ENCODE data around the gene ITGA6. TPM values are rescaled to one million over a fixed set of nuclear protein-coding genes. Genes with fewer than 3 reads are reported as not detected.

The ITGA6 gene
- total and polyA plus RNA-seq, 7 donors: 8.4 to 66.5 (median 14.0) TPM

DNA sequence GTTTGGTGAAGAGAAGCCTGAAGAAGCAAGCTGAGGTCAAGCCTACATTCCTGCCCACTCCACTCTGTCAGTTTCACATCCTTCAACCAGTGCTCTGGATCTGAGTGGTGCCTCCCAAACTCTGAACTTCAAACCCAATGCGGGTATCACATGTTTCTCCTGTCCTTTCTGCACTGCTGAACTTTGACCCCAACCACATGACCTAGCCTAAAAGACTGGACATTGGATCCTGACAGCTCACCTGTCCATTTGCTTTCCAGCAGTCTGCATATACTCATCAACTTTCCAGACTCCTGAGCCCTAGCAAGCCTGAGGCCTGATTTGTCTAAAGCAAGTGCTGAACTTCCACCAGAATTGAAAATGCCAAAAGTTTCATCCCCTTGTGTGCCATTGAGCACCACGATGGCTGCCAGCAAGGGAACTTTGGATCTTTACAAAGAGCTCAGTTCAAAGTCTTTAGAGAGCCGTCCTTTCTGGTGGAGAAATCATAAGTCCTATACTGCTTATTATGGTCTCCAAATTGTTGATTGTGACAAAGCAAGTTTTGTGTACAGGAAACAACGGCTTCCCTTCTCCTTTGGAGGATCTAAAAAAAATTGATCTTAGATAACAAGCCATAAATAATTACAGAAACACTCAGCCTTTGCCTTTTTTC is 37.6 kb upstream of the ITGA6 start:
- intact Hi-C loops (cut with DNase I): no loop called here

DNA sequence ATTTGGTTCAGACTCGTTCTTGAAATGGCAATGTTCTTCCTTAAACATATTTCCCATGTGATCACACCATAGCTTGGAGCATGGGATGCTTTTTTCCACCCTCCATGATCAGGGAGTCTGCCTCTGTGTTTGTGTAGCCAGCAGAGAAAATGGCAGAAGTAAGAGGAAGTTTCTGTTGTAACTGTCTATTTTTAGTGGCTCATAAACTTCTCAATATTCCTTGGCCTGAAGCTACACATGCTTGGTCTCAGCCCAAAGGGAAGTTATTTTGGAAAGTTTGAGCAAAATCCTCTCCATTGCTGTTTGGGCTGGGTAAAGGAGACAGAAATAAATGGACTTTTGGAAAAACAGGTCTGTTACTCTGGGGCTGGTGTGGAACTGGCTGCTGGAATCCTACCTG is 33.4 kb upstream of the ITGA6 start:
- H3K9me3 ChIP-seq: no peaks in the 10 kb centered on the region
- WGBS, 2 donors: 56 to 78% methylated on average over 1 of the region's 1 CpG
- no peaks in the 10 kb centered on the region for H3K36me3 ChIP-seq
- H3K4me3 ChIP-seq: no peak overlapping the region
- intact Hi-C loops (cut with DNase I): no loop called here
- H3K4me1 ChIP-seq: peaks cover 0 to 13% (median 11%) of the 10 kb centered on the region in 4 donors
- H3K27ac ChIP-seq: peak overlapping the region; percentile 3 to 32 (median 20)
- H3K27me3 ChIP-seq: no peaks in the 10 kb centered on the region
- no peak for DNase-seq
- TF ChIP-seq POLR2AphosphoS5 (IDR thresholded peaks at IDR 0.05) (no peak), EP300 (IDR thresholded peaks at IDR 0.05) (no peak), POLR2A (IDR thresholded peaks at IDR 0.05) (no peak)
- TF ChIP-seq, protein P1, sequence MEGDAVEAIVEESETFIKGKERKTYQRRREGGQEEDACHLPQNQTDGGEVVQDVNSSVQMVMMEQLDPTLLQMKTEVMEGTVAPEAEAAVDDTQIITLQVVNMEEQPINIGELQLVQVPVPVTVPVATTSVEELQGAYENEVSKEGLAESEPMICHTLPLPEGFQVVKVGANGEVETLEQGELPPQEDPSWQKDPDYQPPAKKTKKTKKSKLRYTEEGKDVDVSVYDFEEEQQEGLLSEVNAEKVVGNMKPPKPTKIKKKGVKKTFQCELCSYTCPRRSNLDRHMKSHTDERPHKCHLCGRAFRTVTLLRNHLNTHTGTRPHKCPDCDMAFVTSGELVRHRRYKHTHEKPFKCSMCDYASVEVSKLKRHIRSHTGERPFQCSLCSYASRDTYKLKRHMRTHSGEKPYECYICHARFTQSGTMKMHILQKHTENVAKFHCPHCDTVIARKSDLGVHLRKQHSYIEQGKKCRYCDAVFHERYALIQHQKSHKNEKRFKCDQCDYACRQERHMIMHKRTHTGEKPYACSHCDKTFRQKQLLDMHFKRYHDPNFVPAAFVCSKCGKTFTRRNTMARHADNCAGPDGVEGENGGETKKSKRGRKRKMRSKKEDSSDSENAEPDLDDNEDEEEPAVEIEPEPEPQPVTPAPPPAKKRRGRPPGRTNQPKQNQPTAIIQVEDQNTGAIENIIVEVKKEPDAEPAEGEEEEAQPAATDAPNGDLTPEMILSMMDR (IDR thresholded peaks at IDR 0.05): no peak

More for the DNA sequence above, 37.6 kb upstream of the ITGA6 start:
- no peaks in the 10 kb centered on the region for H3K27me3 ChIP-seq
- 54 to 63% methylated on average over 4 of the region's 4 CpGs for WGBS, 2 donors
- DNase-seq: no peak
- H3K4me1 ChIP-seq: peaks cover 0 to 13% (median 11%) of the 10 kb centered on the region in 4 donors
- H3K4me3 ChIP-seq: no peak overlapping the region
- TF ChIP-seq, protein P1 (IDR thresholded peaks at IDR 0.05): no peak
- TF ChIP-seq EP300 (IDR thresholded peaks at IDR 0.05) (no peak), POLR2AphosphoS5 (IDR thresholded peaks at IDR 0.05) (no peak), POLR2A (IDR thresholded peaks at IDR 0.05) (no peak)
- no peaks in the 10 kb centered on the region for H3K9me3 ChIP-seq
- no peak overlapping the region for H3K27ac ChIP-seq
- H3K36me3 ChIP-seq: no peaks in the 10 kb centered on the region

DNA sequence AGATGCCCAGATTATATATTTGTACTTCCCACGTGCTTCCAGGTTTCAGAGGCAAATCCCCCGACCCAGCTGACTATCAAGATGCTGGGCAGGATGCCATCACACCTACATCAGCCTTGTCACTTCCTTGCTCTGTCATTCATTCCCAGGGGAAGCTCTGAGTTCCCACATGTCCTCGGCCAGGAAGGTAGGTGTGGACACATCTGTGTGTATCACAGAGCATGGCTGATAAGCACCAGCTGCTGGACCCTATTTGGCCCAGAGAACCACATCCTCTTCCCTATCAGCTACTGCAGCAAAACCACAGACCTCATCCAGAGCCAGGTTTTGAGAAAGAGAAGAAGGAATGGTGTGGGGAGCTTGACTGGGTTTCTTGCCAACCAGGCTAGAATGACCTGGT is 31.9 kb upstream of the ITGA6 start:
- WGBS, 2 donors: 48 to 63% methylated on average over 3 of the region's 3 CpGs
- intact Hi-C loops (cut with DNase I): no loop called here
- Histone ChIP-seq H3K27ac (no peak overlapping the region), H3K4me1 (peaks cover 0 to 13% (median 11%) of the 10 kb centered on the region in 4 donors), H3K27me3 (no peaks in the 10 kb centered on the region), H3K9me3 (no peaks in the 10 kb centered on the region), H3K4me3 (no peak overlapping the region), H3K36me3 (no peaks in the 10 kb centered on the region)
- no peak for TF ChIP-seq POLR2AphosphoS5 (IDR thresholded peaks at IDR 0.05)
- TF ChIP-seq, protein P1 (IDR thresholded peaks at IDR 0.05): no peak
- DNase-seq: no peak

DNA sequence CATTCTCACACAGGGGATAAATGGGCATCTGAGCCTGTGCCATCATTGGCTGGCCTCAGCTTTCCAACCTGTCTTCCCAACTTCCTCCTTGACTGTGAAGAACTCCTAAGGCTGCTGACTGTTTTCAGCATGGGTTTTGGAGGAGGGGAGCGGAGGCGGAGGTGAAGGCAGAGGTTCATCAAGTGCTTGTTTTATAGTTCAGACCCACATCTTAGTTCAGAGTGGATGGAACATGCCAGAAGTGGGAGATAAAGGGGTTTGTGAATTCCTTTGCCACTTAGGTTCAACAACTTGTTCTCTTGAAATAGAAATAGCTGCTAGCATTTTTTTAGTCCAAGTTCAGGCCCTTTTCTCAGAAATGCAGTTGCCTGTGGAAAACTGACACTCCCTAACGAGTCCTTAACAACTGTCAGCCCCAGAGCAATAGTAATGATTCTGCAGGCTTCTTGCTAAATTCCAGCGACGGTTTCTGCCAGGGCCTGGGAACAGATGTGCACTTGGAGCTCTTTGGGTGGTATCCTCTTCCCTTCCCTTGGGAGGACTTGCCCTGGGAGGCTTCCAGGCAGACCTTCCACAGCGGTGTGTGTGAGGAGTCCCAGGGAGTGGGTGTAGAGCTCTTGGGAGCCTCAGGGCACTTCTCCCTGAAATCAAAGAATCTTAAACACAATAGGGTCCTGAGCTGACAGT is 30.1 kb upstream of the ITGA6 start:
- H3K36me3 ChIP-seq: no peaks in the 10 kb centered on the region
- no peak for DNase-seq
- H3K4me1 ChIP-seq: peaks cover 0 to 13% (median 11%) of the 10 kb centered on the region in 4 donors
- no peak overlapping the region for H3K4me3 ChIP-seq
- peak overlapping the region in 1 of 4 donors; percentile 34 for H3K27ac ChIP-seq
- TF ChIP-seq POLR2A (IDR thresholded peaks at IDR 0.05) (no peak), POLR2AphosphoS5 (IDR thresholded peaks at IDR 0.05) (no peak), EP300 (IDR thresholded peaks at IDR 0.05) (no peak)
- TF ChIP-seq, protein P1 (IDR thresholded peaks at IDR 0.05): no peak
- WGBS, 2 donors: 69 to 76% methylated on average over 6 of the region's 6 CpGs
- no peaks in the 10 kb centered on the region for H3K9me3 ChIP-seq
- intact Hi-C loops (cut with DNase I): no loop called here
- H3K27me3 ChIP-seq: no peaks in the 10 kb centered on the region
